MM.1S (cell line): ENCODE measurements around the gene DTX4.

ENCODE experiments used
- DNase-seq: peaks from one replicate; pipeline ENCODE4 v3.0.0-alpha.2; 2015
- H2AFZ ChIP-seq: fragments of 300-600 bp; sonication (generic); 2 replicates; pipeline ENCODE4 v1.6.0; 2016; ENCODE audit warnings: antibody characterized with exemption, low read length
- H3F3A ChIP-seq: fragments of 300-600 bp; sonication (generic); 2 replicates; pipeline ENCODE4 v1.6.1; 2016; ENCODE audit warnings: mild to moderate bottlenecking, antibody characterized with exemption, low read length, moderate library complexity, mixed read lengths; ENCODE audit not compliant: insufficient read depth
- H3K27ac ChIP-seq: fragments of 300-600 bp; sonication (generic); 2 replicates; pipeline ENCODE4 v1.5.1; 2016; ENCODE audit warnings: mild to moderate bottlenecking, low read length
- H3K27me3 ChIP-seq: fragments of 300-600 bp; sonication (generic); replicated peaks from 2 replicates; pipeline ENCODE4 v1.6.0; 2016; ENCODE audit warnings: low read length; ENCODE audit not compliant: insufficient read depth
- H3K36me3 ChIP-seq: fragments of 300-600 bp; sonication (generic); replicated peaks from 2 replicates; pipeline ENCODE4 v1.6.1; 2016; ENCODE audit warnings: mild to moderate bottlenecking, low read length, mixed read lengths; ENCODE audit not compliant: insufficient read depth
- H3K4me1 ChIP-seq: fragments of 300-600 bp; sonication (generic); 2 replicates; pipeline ENCODE4 v1.6.1; 2016; ENCODE audit warnings: low read length, mixed read lengths
- H3K4me2 ChIP-seq: fragments of 300-600 bp; sonication (generic); 2 replicates; pipeline ENCODE4 v1.6.0; 2016; ENCODE audit warnings: low read depth, low read length
- H3K4me3 ChIP-seq: fragments of 300-600 bp; sonication (generic); 2 replicates; pipeline ENCODE4 v1.5.1; 2016; ENCODE audit warnings: low read length, mixed read lengths
- H3K79me2 ChIP-seq: fragments of 300-600 bp; sonication (generic); 2 replicates; pipeline ENCODE4 v1.6.1; 2016; ENCODE audit warnings: mixed run types, low read length, mixed read lengths
- H3K9ac ChIP-seq: fragments of 300-600 bp; sonication (generic); 2 replicates; pipeline ENCODE4 v1.6.1; 2016; ENCODE audit warnings: low read length, mixed read lengths
- H3K9me2 ChIP-seq: fragments of 300-600 bp; sonication (generic); replicated peaks from 2 replicates; pipeline ENCODE4 v1.6.1; 2016; ENCODE audit warnings: mild to moderate bottlenecking, low read length, mixed read lengths; ENCODE audit not compliant: insufficient read depth
- H3K9me3 ChIP-seq: fragments of 300-600 bp; sonication (generic); replicated peaks from 2 replicates; pipeline ENCODE4 v1.6.1; 2016; ENCODE audit warnings: mild to moderate bottlenecking, low read length, mixed read lengths; ENCODE audit not compliant: insufficient read depth
- H4K20me1 ChIP-seq: fragments of 300-600 bp; sonication (generic); 2 replicates; pipeline ENCODE4 v1.6.1; 2016; ENCODE audit warnings: mild to moderate bottlenecking, low read length, moderate library complexity, mixed read lengths; ENCODE audit not compliant: insufficient read depth
- EZH2 ChIP-seq: fragments of 300-600 bp; sonication (generic); optimal IDR thresholded peaks from 2 replicates; pipeline ENCODE3; 2017; ENCODE audit warnings: low read depth, mild to moderate bottlenecking, antibody characterized with exemption, low read length, mixed read lengths
- EZH2phosphoT487 ChIP-seq: fragments of 300-600 bp; sonication (generic); IDR thresholded peaks from 2 replicates; pipeline ENCODE4 v1.6.1; 2018; ENCODE audit warnings: antibody characterized with exemption, low read length
- TF ChIP-seq, protein P1 (sequence below): fragments of 300-600 bp; sonication (generic); IDR thresholded peaks from 2 replicates; pipeline ENCODE4 v1.5.1; 2016; ENCODE audit warnings: antibody characterized with exemption, low read length, mixed read lengths

The DTX4 gene

DNA sequence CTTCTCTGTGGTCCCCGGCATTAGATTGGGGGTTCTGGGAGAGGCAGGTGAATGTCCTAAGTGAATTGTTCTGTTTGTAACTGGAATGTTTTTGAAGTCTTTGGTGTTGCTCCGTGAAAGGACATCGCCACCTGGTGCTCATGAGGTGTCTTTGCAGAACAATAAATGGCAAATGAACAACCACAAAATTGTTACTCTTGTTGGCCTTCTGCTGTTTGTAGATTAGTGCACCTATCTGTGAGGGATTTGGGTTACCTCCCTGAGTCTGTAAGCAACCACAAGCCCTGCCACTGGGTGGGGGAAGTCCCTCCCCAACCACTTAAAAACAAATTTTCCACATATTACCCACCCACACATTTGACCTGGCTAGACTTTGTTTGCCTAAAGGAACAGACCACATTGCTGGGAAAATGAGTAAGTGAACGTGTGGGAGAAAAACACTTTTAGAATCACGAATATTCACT is 36.1 kb downstream of the DTX4 start:
- TF ChIP-seq, protein P1, sequence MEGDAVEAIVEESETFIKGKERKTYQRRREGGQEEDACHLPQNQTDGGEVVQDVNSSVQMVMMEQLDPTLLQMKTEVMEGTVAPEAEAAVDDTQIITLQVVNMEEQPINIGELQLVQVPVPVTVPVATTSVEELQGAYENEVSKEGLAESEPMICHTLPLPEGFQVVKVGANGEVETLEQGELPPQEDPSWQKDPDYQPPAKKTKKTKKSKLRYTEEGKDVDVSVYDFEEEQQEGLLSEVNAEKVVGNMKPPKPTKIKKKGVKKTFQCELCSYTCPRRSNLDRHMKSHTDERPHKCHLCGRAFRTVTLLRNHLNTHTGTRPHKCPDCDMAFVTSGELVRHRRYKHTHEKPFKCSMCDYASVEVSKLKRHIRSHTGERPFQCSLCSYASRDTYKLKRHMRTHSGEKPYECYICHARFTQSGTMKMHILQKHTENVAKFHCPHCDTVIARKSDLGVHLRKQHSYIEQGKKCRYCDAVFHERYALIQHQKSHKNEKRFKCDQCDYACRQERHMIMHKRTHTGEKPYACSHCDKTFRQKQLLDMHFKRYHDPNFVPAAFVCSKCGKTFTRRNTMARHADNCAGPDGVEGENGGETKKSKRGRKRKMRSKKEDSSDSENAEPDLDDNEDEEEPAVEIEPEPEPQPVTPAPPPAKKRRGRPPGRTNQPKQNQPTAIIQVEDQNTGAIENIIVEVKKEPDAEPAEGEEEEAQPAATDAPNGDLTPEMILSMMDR, result peak; percentile 68
- TF ChIP-seq EZH2phosphoT487 (no peak), EZH2 (no peak)
- Histone ChIP-seq H3K4me1 (peaks cover 5% of the 10 kb centered on the region; the same call in 1 of the 2 replicates), H3F3A (no peaks in the 10 kb centered on the region), H3K36me3 (no peaks in the 10 kb centered on the region), H3K27ac (no peak overlapping the region), H3K27me3 (no peaks in the 10 kb centered on the region), H3K79me2 (no peaks in the 10 kb centered on the region), H3K4me3 (no peak overlapping the region), H3K9me3 (no peaks in the 10 kb centered on the region), H3K4me2 (peak overlapping the region; percentile 35; the same call in 1 of the 2 replicates), H4K20me1 (no peaks in the 10 kb centered on the region), H2AFZ (peak overlapping the region; percentile 50), H3K9me2 (no peaks in the 10 kb centered on the region), H3K9ac (no peak overlapping the region)
- DNase-seq, result peak; percentile 71

- Histone ChIP-seq H3K27me3 (no peaks in the 10 kb centered on the region), H3K79me2 (no peaks in the 10 kb centered on the region), H3K27ac (no peak overlapping the region), H3K9ac (no peak overlapping the region), H3K36me3 (no peaks in the 10 kb centered on the region), H3K9me3 (no peaks in the 10 kb centered on the region), H3K4me3 (no peak overlapping the region), H3K9me2 (no peaks in the 10 kb centered on the region), H3K4me1 (peaks cover 5% of the 10 kb centered on the region; the same call in 1 of the 2 replicates), H4K20me1 (no peaks in the 10 kb centered on the region), H3K4me2 (no peak overlapping the region), H2AFZ (no peak overlapping the region), H3F3A (no peaks in the 10 kb centered on the region)
- no peak for DNase-seq
- TF ChIP-seq, protein P1, result no peak
- no peak for TF ChIP-seq EZH2
Measured at GRCh38 chr11:59208956-59209355, 37.0 kb downstream of the DTX4 start.

DNA sequence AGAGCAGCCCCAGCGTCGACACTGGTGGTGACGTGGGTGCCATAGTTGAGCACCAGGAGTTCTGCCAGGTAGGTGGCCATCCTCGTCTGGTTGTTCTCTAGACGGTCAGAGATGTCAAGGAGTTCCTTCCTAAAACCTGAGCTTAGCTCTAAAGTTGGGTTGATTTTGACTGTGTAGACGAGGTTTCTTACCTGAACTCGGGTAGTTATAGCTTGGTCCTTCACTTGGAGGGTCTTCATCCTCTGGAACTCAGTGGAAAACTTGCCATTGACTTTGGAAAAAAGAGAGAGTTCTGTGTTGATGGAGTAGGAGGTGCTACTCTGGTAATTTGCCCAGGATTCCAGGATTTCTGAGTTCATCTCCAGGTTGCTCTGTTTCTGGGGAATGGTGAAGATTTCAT is 40.3 kb downstream of the DTX4 start:
- no peak overlapping the region for H3K27ac ChIP-seq
- H3K9me3 ChIP-seq, result no peaks in the 10 kb centered on the region
- no peaks in the 10 kb centered on the region for H3K9me2 ChIP-seq
- no peaks in the 10 kb centered on the region for H3K79me2 ChIP-seq
- no peak overlapping the region; the same call in 1 of the 2 replicates for H3K4me3 ChIP-seq
- no peaks in the 10 kb centered on the region for H4K20me1 ChIP-seq
- H3K9ac ChIP-seq, result no peak overlapping the region
- no peak overlapping the region for H2AFZ ChIP-seq
- H3K27me3 ChIP-seq, result no peaks in the 10 kb centered on the region
- H3K36me3 ChIP-seq, result no peaks in the 10 kb centered on the region
- DNase-seq, result no peak
- peaks cover 11% of the 10 kb centered on the region for H3F3A ChIP-seq
- no peak overlapping the region for H3K4me2 ChIP-seq
- peaks cover 12% of the 10 kb centered on the region for H3K4me1 ChIP-seq
- no peak for TF ChIP-seq EZH2phosphoT487
- TF ChIP-seq, protein P1, result no peak
- no peak for TF ChIP-seq EZH2
